Fibroblast of lung (primary cell): ENCODE results near the gene CYTH1.

ENCODE experiments used
- EZH2 ChIP-seq: IDR thresholded peaks from 2 replicates; pipeline ENCODE4 v1.5.1; 2012; ENCODE audit warnings: low read length, control low read depth, mild to moderate bottlenecking; ENCODE audit errors: missing control alignments
- TF ChIP-seq, protein P1 (sequence below), 2 donors: IDR thresholded peaks in 1 of 2; conservative IDR thresholded peaks in 1 of 2; 1 replicate in 1 of 2; 2 replicates in 1 of 2; pipeline ENCODE4 v1.5.1; 2011 to 2012; ENCODE audit warnings: low read length in 2 of 2, control low read depth in 1 of 2, inconsistent platforms in 1 of 2, low read depth in 1 of 2, mild to moderate bottlenecking in 1 of 2

DNA sequence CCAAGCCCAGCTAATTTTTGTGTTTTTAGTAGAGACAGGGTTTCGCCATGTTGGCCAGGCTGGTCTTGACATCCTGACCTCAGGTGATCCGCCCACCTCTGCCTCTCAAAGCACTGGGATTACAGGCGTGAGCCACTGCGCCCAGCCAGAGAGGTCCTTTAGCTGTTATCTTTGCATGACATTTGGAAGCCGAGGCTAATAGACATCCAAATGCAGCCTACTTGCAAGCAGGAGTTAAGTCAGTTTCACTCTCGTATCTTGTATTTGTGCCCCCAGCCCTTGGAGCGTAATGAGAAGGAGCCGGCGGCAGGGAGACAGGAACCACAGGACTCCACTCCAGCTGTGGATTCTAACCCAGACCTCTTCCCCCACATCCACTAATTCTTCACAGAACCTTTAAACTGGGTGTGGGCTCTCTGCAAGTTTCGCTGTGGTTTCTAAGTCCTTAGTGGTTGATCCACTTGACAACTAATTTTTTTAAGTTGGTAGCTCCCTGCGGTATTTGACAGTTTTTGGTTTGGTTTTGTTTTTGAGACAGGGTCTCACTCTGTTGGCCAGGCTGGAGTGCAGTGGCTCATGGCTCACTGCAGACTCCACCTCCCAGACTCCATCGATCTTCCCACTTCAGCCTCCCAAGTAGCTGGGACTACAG is 3.1 kb upstream of the CYTH1 start:
- TF ChIP-seq EZH2 = no peak
- TF ChIP-seq, protein P1, sequence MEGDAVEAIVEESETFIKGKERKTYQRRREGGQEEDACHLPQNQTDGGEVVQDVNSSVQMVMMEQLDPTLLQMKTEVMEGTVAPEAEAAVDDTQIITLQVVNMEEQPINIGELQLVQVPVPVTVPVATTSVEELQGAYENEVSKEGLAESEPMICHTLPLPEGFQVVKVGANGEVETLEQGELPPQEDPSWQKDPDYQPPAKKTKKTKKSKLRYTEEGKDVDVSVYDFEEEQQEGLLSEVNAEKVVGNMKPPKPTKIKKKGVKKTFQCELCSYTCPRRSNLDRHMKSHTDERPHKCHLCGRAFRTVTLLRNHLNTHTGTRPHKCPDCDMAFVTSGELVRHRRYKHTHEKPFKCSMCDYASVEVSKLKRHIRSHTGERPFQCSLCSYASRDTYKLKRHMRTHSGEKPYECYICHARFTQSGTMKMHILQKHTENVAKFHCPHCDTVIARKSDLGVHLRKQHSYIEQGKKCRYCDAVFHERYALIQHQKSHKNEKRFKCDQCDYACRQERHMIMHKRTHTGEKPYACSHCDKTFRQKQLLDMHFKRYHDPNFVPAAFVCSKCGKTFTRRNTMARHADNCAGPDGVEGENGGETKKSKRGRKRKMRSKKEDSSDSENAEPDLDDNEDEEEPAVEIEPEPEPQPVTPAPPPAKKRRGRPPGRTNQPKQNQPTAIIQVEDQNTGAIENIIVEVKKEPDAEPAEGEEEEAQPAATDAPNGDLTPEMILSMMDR (conservative IDR thresholded peaks at IDR 0.05 in 1 of 2, IDR thresholded peaks at IDR 0.05 in 1 of 2; ENCODE audit: low read depth in 1 of 2, low read length in 2 of 2) = no peak
